ENCODE measurements around the gene SAP130.

DNA sequence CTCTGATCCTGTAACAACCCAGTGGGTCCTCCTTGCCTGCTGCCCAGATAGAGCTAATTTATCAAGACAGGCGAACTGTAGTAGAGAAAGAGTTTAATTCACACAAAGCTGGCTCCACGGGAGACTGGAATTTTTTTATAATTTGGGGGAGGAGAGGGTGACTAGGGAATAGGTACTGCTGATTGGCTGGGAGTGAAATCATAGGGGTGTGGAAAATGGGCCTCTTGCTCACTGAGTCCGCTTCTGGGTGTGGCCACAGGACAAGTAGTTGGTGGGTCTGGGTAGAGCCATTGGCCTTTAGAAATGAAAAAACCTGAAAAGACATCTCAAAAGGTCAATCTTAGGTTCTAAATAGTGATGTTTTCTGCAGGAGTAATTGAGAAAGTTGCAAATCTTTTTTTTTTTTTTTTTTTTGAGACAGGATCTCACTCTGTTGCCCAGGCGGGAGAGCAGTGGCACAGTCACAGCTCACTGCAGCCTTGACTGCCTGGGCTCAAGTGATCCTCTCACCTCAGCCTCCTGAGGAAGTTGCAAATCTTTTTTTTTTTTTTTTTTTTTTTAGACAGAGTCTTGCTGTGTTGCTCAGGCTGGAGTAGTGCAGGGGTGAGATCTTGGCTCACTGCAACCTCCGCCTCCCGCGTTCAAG lies 48.7 kb upstream of the SAP130 start:
- TF ChIP-seq EZH2 (IDR thresholded peaks at IDR 0.05) (no peak), POLR2AphosphoS5 (IDR thresholded peaks at IDR 0.05; ENCODE audit: borderline replicate concordance, low read depth, low read length) (no peak)
